B cell (primary cell): ENCODE measurements around the gene CHEK1. TPM values are rescaled to one million over a fixed set of nuclear protein-coding genes. Genes with fewer than 3 reads are reported as not detected.

ENCODE experiments used
- ATAC-seq: fragments of 200-7000 bp; cut with Tn5 transposase; one replicate; pipeline ENCODE4 v1.10.0; 2021; ENCODE audit warnings: low read depth, mild to moderate bottlenecking, moderate number of reproducible peaks, moderate library complexity
- CTCF ChIA-PET: fragments of 350-600 bp; sonication (Branson Sonifier 250); formaldehyde crosslinking; loops from one replicate; lab custom pipeline; 2021; ENCODE audit warnings: antibody characterized with exemption, inconsistent platforms; lab: Charles Lee
- POLR2A ChIA-PET: fragments of 350-600 bp; sonication (Branson Sonifier 250); formaldehyde crosslinking; loops from one replicate; lab custom pipeline; 2021; ENCODE audit warnings: antibody characterized with exemption; lab: Charles Lee
- DNase-seq: peaks from one replicate; pipeline ENCODE4 v3.0.0; 2013
- H2AFZ ChIP-seq: 2 replicates; pipeline ENCODE4 v1.6.1; 2012; ENCODE audit warnings: mild to moderate bottlenecking, low read depth, low read length; ENCODE audit not compliant: insufficient read depth, poor library complexity, severe bottlenecking
- H3K27ac ChIP-seq, 2 donors: 1 replicate in 1 of 2; 2 replicates in 1 of 2; pipeline ENCODE4 v1.5.1; 2012 to 2013; ENCODE audit warnings: low read length in 2 of 2, mild to moderate bottlenecking in 2 of 2, moderate library complexity in 1 of 2
- H3K27me3 ChIP-seq, 4 experiments: fragments of 200-600 bp in 1 of 4; sonication (generic) in 1 of 4; replicated peaks in 1 of 4; 1 replicate in 2 of 4; 2 replicates in 2 of 4; pipeline versions ENCODE4 v1.6.1 to v1.7.0; 2013 to 2016; ENCODE audit warnings: low read length in 3 of 4, mild to moderate bottlenecking in 2 of 4, mixed read lengths in 1 of 4, moderate library complexity in 1 of 4; ENCODE audit not compliant: insufficient read depth in 4 of 4, control insufficient read depth in 3 of 4; ENCODE audit errors: control extremely low read depth in 1 of 4
- H3K36me3 ChIP-seq, 2 experiments: replicated peaks in 1 of 2; 1 replicate in 1 of 2; 2 replicates in 1 of 2; pipeline versions ENCODE4 v1.6.1 to v1.7.1; 2013; ENCODE audit warnings: low read length in 1 of 2; ENCODE audit not compliant: insufficient read depth in 2 of 2, control insufficient read depth in 1 of 2; ENCODE audit errors: control extremely low read depth in 1 of 2, extremely low read depth in 1 of 2
- H3K4me1 ChIP-seq, 2 donors: fragments of 200-600 bp in 1 of 2; sonication (generic) in 1 of 2; 1 replicate in 1 of 2; 2 replicates in 1 of 2; pipeline versions ENCODE4 v1.5.1 to v1.6.1; 2013 to 2017; ENCODE audit warnings: low read length in 2 of 2; ENCODE audit not compliant: control insufficient read depth in 2 of 2, insufficient read depth in 2 of 2
- H3K4me2 ChIP-seq: replicated peaks from 2 replicates; pipeline ENCODE3; 2012; ENCODE audit warnings: mild to moderate bottlenecking, low read depth, low read length; ENCODE audit not compliant: poor library complexity, severe bottlenecking
- H3K4me3 ChIP-seq, 5 experiments: fragments of 200-600 bp in 1 of 5; sonication (generic) in 1 of 5; 1 replicate in 3 of 5; 2 replicates in 2 of 5; pipeline versions ENCODE4 v1.5.1 to v1.7.0; 2011 to 2016; ENCODE audit warnings: low read length in 4 of 5, mild to moderate bottlenecking in 4 of 5, low read depth in 2 of 5, control low read depth in 1 of 5, moderate library complexity in 1 of 5; ENCODE audit not compliant: insufficient read depth in 1 of 5; ENCODE audit errors: control extremely low read depth in 1 of 5, extremely low read depth in 1 of 5
- H3K79me2 ChIP-seq: fragments of 200-600 bp; sonication (generic); one replicate; pipeline ENCODE4 v1.6.0; 2016; ENCODE audit warnings: low read length; ENCODE audit not compliant: control insufficient read depth, insufficient read depth
- H3K9ac ChIP-seq: fragments of 200-600 bp; sonication (generic); 2 replicates; pipeline ENCODE4 v1.6.1; 2017; ENCODE audit warnings: mild to moderate bottlenecking, low read length, moderate library complexity
- H3K9me3 ChIP-seq, 3 donors: one replicate each; pipeline versions ENCODE4 v1.6.1 to v1.7.1; 2013; ENCODE audit warnings: low read length in 2 of 3; ENCODE audit not compliant: control insufficient read depth in 2 of 3, insufficient read depth in 1 of 3; ENCODE audit errors: control extremely low read depth in 1 of 3
- H4K20me1 ChIP-seq: 2 replicates; pipeline ENCODE4 v1.6.0; 2012; ENCODE audit warnings: mild to moderate bottlenecking, low read length; ENCODE audit not compliant: insufficient read depth, control insufficient read depth, poor library complexity, severe bottlenecking
- H3K27ac Mint-ChIP-seq: one replicate; pipeline ENCODE4 v1.8.0; 2021; ENCODE audit warnings: mixed read lengths
- H3K27me3 Mint-ChIP-seq: one replicate; pipeline ENCODE4 v1.8.0; 2021; ENCODE audit warnings: mixed read lengths
- H3K4me1 Mint-ChIP-seq: one replicate; pipeline ENCODE4 v1.8.0; 2021; ENCODE audit warnings: mixed read lengths
- H3K4me3 Mint-ChIP-seq: one replicate; pipeline ENCODE4 v1.8.0; 2021; ENCODE audit warnings: mixed read lengths
- H3K9me3 Mint-ChIP-seq: one replicate; pipeline ENCODE4 v1.8.0; 2022; ENCODE audit warnings: mixed read lengths; ENCODE audit not compliant: insufficient read depth
- EZH2 ChIP-seq: IDR thresholded peaks from 2 replicates; pipeline ENCODE4 v1.6.1; 2012; ENCODE audit warnings: borderline replicate concordance, low read depth, mild to moderate bottlenecking, moderate library complexity, low read length; ENCODE audit not compliant: insufficient read depth, poor library complexity, severe bottlenecking
- WGBS: methylation state at CpG from one replicate; pipeline ENCODE4 v1.1.5; 2013; ENCODE audit warnings: missing lambda C conversion rate; ENCODE audit not compliant: insufficient coverage; 5-methylcytosine and 5-hydroxymethylcytosine counted together
- intact Hi-C: fragments of 100-400 bp; cut with micrococcal nuclease; formaldehyde crosslinking; loops from one replicate; pipeline ENCODE4 v1.10.0; 2022
- polyA plus RNA-seq: library from polyadenylated mRNA; depleted of rRNA; stranded (reverse); fragments of >200 nt; gene quantifications from 2 replicates; pipeline ENCODE4 v1.2.3, GENCODE V29; 2012
- total RNA-seq, 2 donors: library from RNA; stranded (reverse); fragments of 120-200 nt in 1 of 2; gene quantifications; 1 replicate in 1 of 2; 2 replicates in 1 of 2; pipeline versions ENCODE4 v1.2.3 to v1.2.4, GENCODE V29; 2013 to 2022
- TF ChIP-seq, protein P1 (sequence below): fragments of 200-600 bp; IDR thresholded peaks from one replicate; pipeline ENCODE4 v1.8.0; 2022; ENCODE audit warnings: antibody characterized with exemption, mild to moderate bottlenecking

Gene CHEK1
- total and polyA plus RNA-seq, 2 donors (not counting 1 experiment from before 2014, with no cell fraction given): 0.81 to 3.5 TPM

DNA sequence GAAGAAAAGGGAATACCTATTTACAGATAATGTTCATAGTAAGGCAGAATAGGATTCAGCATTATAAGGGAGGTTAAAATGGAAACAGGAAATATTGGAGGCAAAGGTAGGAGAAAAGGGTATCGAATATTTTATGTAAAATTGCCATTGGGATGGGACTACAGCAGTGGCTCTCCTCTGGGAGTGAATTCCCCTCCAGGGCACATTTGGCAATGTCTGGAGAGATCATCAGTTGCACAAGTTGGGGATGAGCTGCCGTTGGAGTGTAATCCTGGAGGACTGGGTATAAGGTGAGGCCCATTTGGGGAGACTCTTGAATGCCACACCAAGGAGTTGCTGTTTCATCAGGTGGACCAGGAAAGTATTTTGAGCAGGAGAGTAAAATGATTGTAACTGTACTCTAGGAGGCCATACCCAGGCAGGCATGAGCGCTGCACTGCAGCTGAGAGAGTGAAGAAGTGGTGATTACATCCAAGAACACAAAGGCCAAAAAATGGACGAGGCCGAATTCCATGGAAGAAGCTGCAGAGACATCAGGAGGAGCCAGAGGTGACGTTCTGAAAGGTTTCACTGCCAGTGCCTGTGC is 64.4 kb downstream of the CHEK1 start:
- POLR2A ChIA-PET: no interaction called here
- Histone ChIP-seq H3K9ac (no peak overlapping the region), H3K79me2 (no peaks in the 10 kb centered on the region), H3K36me3 (no peaks in the 10 kb centered on the region), H3K9me3 (no peaks in the 10 kb centered on the region), H4K20me1 (no peaks in the 10 kb centered on the region), H3K4me3 (no peak overlapping the region), H3K27ac (no peak overlapping the region), H3K4me2 (no peak overlapping the region), H2AFZ (no peak overlapping the region), H3K4me1 (no peaks in the 10 kb centered on the region), H3K27me3 (no peaks in the 10 kb centered on the region)
- ATAC-seq (no peak), DNase-seq (no peak)
- CTCF ChIA-PET: no interaction called here
- WGBS: 87% methylated on average over 6 of the region's 6 CpGs
- TF ChIP-seq EZH2: no peak
- TF ChIP-seq, protein P1, sequence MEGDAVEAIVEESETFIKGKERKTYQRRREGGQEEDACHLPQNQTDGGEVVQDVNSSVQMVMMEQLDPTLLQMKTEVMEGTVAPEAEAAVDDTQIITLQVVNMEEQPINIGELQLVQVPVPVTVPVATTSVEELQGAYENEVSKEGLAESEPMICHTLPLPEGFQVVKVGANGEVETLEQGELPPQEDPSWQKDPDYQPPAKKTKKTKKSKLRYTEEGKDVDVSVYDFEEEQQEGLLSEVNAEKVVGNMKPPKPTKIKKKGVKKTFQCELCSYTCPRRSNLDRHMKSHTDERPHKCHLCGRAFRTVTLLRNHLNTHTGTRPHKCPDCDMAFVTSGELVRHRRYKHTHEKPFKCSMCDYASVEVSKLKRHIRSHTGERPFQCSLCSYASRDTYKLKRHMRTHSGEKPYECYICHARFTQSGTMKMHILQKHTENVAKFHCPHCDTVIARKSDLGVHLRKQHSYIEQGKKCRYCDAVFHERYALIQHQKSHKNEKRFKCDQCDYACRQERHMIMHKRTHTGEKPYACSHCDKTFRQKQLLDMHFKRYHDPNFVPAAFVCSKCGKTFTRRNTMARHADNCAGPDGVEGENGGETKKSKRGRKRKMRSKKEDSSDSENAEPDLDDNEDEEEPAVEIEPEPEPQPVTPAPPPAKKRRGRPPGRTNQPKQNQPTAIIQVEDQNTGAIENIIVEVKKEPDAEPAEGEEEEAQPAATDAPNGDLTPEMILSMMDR: no peak
- H3K27ac Mint-ChIP-seq: no peak overlapping the region
- H3K9me3 Mint-ChIP-seq: no peaks in the 10 kb centered on the region
- no peaks in the 10 kb centered on the region for H3K27me3 Mint-ChIP-seq
- no peaks in the 10 kb centered on the region for H3K4me1 Mint-ChIP-seq
- no peak overlapping the region for H3K4me3 Mint-ChIP-seq
- intact Hi-C loops: no loop called here

DNA sequence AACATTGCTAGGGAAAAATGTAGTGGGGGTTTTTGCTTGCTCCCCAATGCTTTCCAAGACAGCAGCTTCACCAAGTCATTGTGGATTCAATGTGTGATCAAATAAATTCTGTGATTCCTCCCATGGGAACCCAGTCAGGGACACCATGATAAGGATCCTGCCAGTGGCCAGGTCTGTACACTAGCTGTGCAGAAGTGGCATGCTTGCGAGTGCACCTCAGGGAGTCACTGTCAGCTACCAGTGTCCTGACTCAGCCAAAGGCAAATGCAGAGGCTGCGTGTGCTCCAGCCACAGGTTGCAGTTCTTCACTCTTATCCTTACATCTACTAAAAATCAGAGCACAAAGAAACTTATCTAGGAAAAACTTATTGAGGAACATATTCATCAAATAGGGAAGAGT is 65.0 kb downstream of the CHEK1 start:
- Mint-ChIP-seq H3K27me3 (no peaks in the 10 kb centered on the region), H3K4me3 (no peak overlapping the region), H3K27ac (no peak overlapping the region), H3K9me3 (no peaks in the 10 kb centered on the region), H3K4me1 (no peaks in the 10 kb centered on the region)
- Histone ChIP-seq H3K9ac (no peak overlapping the region), H3K4me3 (no peak overlapping the region), H3K79me2 (no peaks in the 10 kb centered on the region), H3K9me3 (no peaks in the 10 kb centered on the region), H4K20me1 (no peaks in the 10 kb centered on the region), H2AFZ (no peak overlapping the region), H3K27me3 (no peaks in the 10 kb centered on the region), H3K27ac (no peak overlapping the region), H3K4me2 (no peak overlapping the region), H3K4me1 (no peaks in the 10 kb centered on the region), H3K36me3 (no peaks in the 10 kb centered on the region)
- TF ChIP-seq, protein P1: no peak
- no peak for TF ChIP-seq EZH2
- POLR2A ChIA-PET: no interaction called here
- intact Hi-C loops: no loop called here
- CTCF ChIA-PET: no interaction called here
- DNase-seq (no peak), ATAC-seq (no peak)
- 100% methylated on average over 1 of the region's 2 CpGs for WGBS
